GM21825 (cell line): ENCODE measurements around the gene KANTR.

ENCODE experiments used
- ATAC-seq: cut with Tn5 transposase; IDR thresholded peaks from one replicate; pipeline ENCODE4 v1.9.1; 2021; ENCODE audit warnings: mild to moderate bottlenecking, moderate library complexity; ENCODE audit not compliant: unreplicated experiment

The KANTR gene, protein sequence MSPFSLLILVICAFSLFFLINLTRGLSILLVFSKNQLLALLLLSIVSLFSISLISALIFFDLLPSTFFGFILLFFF

DNA sequence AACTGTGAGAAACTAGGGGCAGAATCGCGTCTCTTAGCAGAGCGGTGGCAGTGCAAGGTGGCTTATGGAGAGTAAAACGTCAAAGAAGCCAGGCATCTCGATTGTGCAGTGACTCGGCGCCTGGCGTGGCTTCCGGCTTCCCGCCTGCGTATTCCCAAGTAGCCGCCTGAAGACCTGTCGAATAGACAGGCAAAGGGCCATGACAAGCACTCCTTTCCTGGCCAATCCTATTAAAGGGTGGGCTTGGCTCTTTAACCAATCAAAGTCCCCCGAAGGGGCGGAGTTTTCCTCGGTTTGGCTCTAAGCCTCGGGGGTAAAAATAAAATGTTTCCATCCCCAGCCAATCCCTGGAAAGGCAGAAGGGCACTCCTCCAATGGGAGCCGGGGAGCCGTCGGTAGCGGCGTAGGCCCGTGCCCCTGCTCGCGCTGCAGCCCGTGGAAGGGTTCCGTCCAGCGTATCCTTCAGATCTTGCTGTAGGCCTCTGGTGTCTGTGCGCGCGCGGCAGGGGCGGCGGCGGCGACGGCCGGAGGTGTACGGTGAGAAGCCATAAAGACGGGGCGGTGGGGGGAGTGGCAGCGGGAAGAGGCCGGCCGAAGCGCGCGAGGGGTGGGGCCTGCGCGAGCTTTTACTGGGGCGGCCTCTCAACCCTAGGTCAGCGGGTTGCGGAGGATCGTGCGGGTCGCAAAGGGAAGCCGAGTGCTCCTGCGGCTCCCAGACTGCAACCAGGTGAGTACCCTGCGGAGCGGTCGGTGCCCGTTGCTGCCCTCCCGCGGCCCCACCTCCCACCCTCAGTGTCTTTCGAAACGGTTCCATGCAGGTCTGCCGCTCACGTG lies at the start of gene KANTR:
Gene KANTR, plus strand, starts transcription at position 395 of the 834 bp plus-strand sequence. CDS start 30,131 bp downstream, outside the sequence.
- ATAC-seq, result peak; percentile 80

DNA sequence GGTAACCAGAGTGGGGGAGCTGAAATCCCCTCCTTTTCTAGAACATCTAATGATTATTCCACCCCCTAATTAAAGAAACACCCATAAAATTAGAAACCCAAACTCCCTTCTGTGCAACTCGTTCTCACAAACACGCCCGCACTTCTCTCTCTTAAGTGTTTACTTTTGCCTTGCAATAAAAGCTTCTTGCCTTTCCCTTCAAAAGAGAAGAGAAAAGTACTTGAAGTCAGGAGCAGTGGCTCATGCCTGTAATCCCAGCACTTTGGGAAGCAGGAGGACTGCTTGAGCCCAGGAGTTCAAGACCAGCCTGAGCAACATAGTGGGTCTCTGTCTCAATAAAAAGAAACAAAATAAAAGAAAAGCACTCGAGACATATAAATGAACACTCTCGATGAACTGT lies 48.9 kb upstream of the KANTR start:
- no peak for ATAC-seq

DNA sequence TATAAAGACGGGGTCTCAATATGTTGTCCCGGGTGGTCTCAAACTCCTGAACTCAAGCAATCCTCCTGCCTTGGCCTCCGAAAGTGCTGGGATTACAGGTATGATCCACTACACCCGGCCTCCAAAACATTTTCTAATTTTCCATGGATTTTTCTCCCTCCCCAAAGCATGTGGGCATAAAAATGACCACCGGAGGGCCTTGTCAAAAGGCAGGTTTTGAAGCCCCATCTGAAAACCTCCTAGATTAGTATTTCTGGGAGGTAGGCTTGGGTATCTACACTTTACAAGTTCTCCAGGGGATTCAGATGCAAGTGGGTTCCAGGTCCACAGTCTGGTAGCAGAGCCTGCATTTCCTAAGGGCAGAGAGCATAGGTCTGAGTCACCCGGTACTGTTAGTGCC lies 46.7 kb upstream of the KANTR start:
- ATAC-seq, result no peak

DNA sequence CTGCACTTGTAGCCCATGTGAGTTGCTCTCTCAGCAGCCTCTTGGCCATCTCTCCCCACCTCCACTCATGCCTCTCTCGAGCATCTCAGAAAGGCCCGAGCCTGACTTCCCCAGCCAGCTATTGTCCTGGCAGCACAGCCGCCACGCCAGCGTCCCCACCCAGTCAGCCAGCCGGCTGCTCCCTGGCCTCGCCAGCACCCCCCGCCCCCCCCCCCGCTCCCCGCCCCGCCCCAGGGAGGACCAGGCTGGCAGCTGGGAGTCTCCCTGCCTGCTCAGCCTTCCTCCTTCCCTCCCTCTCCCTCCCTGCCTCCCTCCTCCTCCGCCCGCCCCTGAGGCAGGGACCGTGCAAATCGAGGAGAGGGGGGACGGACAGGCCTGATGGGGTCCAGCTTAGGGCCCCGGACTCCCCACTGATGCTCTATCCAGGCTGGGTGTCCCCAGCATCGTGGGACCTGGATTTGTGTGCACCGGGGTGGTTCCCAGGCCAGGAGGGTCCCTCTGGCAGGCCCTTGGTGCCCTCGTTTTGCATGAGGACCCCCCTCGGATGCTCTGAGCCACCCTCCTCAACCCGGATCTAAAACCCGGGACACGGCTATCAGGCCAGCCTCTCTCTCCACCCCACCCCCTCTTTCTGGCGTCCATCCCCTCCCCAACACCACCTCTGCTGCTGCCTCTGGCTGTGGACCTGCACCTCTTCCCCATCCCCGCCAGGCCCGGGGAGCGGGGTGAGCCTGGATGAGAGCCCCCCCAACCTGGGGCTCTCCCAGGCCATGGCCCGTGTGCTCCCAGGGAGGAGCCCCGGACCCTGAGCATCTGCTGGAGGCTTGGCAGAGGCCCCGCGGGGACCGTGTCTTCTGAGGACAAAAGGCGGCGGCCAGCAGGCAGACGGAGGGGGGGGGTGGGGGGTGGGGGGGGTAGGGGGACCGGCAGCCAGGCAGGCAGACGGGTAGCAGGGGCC lies 45.5 kb upstream of the KANTR start, which contains the start of gene GPR173:
Gene GPR173, plus strand, starts transcription at position 621 of the 958 bp plus-strand sequence. CDS start 27,833 bp downstream, outside the sequence.
- ATAC-seq, result no peak

DNA sequence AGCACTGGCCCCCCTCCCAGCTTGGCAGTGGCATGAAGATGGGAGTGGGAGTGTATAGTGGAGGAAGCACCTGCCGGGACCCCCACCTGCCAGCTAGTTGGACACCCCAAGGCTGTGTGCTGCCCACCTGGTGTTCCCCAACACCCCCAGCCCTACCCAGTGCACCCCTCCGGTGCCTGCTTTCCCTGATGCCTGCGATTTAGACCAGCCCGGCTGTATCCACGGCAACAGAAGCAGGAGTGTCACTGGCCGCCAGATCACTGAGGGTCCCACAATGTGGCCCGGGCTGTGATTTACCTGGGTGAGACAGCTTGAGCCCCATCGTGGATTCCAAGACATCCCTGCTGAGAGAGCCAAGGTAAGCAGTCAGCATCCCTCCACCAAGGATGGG lies 44.8 kb upstream of the KANTR start:
- ATAC-seq, result no peak

DNA sequence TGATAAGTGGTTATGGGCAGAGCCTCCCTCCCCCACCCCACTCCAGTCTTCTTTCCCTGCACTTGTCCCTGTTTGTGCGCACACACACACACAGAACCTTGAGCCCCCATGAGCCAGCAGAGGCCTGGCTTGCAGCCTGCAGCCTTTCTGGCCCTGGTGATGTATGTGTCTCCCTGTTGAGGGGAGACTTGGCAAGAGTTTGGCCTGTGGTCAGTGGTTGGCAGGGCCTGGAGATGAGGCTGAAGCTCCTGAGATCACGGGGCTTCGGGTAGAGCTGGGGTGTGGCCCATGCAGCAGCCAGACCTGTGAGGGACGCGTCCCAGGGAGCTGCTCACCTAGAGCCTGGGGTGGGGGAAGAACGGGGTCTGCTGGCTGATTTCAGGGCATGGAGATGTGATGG lies 43.1 kb upstream of the KANTR start:
- no peak for ATAC-seq

DNA sequence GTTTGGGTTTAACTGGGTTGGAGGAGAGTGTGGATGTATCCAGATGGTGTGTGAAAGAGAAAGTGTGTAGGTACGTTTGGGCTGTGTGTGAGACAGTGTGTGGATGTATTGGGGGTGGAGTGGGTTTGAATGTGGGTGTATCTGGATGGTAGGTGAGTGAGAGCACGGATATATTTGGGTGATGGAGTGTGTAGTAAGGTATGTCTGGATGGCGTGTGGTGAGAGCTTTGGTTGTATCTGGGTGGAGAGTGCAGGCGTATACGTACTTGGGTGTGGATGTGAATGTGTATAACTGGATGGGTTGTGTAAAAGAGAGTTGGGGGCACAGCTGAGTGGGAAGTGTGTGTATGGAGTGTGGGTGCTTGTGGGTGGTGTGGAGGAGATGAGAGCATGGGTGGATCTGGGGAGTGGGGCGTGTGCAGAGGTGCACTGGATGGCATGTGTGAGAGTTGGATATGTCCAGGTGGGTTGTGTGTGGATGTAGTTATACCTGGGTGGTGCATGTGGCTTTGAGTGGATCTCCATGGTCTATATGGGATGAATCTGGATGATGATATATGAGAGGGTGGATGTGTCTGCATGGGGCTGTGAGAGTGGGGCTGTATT lies 38.6 kb upstream of the KANTR start:
- ATAC-seq, result no peak

DNA sequence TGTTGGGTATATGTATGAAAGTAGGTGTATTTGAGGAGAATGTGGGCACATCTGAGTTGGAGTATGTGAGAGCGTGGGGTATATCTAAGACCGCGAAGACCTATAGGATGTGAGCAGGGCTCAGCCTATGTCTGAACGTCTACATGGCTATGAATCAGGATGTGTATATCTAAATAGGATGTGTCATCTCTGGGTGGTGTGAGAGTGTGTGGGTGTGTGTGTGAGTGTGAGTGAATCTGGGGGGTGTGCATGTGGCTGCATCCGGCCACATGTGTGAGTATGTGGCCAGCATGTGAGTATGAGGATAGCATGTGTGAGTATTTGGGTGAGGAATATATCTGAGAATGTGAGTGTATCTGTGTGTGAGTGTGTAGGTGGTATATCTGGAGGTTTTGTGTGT lies 37.6 kb upstream of the KANTR start:
- no peak for ATAC-seq

DNA sequence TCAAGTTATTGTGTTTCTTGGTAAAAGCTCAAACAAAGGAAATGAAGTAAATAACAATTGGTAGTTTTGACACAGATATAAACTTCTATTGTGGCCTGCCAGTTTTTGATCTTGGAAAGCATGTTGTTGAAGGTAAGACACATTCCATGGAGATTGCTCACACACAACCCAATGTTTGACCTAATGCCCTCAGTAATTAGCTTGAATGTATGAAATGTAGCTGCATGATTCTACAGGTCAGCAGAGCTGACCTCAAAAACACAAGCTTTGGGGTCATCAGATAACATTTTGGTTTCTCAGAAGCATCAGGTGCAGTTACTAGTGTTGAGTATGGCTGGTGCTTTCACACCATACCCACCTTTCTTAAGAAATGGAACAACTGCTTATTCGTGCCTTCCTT lies 28.8 kb upstream of the KANTR start:
- ATAC-seq, result no peak

DNA sequence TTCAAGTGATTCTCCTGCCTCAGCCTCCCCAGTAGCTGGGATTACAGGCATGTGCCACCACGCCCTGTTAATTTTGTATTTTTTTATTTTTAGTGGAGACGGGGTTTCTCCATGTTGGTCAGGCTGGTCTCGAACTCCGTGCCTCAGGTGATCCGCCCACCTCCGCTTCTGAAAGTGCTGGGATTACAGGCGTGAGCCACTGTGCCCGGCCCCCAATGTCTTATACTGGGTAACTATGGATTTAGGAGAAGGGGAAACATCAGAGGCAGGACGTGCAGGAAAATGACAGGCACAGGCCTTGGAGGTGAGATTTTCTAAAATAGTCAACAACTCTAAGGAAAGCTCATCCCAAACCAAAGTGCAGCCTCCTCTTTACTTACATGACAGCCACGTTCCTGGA lies 22.9 kb upstream of the KANTR start:
- no peak for ATAC-seq

DNA sequence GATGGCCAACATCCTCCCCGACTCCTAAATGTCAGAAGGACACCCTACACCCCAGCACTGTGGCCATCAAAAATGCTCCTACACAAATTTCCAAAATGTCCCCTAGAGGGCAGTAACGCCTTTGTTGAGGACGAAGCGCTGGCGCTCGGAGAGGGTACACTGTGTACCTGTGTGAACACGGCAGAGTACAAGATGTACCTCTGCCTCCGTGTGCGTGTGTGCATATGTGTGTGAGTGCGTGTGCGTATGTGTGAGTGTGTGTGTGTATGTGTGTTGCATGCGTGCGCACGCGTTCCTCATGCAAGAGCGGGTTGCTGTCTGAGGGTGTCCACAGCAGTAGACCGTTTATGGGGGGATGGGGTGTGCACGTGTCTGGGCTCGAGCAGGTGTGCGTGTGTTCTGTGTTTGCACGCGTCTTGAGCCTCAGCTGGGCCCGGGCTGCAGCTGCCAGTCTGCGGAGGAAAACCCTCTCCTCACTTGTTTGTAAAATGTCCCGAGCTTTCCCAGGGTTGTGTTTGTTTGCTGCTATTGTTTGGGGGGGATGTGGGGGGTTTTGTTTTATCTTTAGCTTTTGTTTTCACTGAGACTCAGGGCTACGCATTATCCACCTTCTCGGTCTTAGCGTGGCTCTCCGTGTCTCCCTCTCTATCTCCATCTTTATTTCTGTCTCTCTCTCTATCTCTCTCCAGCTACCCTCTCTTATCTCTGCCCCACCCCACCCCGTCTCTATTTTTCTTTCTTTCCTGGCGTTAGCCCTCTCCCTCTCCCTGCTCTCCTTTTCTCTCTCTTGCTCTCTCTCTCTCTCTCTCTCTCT lies 22.1 kb upstream of the KANTR start:
- ATAC-seq, result peak; percentile 81

DNA sequence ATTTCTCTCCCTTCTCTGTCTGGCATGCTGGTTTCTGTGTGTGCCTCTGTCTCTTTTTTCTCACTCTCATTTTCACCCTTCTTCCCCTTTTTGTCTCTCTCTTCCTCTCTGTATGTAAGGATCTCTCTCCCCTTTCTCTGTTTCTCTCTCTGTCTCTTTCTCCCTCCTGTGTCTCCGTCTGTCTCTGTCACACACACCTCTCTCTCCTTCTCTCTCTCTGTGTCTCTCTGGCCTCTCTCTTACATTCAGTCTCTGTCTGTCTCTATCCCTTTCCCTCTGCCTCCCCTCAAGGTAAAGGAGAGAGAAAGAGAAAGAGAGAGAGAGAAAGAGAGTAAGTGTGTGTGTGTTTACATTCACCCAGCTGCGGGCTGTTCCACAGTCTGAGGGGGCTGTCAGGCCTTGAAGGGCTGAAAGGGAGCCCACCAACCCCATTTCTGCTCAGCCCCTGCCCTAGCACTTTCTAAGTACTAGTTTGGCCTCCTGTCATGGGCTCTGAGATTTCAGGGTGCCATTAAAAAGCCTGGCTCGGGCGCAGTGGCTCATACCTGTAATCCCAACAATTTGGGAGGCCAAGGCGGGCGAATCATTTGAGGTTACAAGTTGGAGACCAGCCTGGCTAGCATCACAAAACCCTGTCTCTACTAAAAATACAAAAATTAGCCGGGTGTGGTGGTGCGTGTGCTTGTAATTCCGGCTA lies 21.4 kb upstream of the KANTR start:
- ATAC-seq, result no peak

DNA sequence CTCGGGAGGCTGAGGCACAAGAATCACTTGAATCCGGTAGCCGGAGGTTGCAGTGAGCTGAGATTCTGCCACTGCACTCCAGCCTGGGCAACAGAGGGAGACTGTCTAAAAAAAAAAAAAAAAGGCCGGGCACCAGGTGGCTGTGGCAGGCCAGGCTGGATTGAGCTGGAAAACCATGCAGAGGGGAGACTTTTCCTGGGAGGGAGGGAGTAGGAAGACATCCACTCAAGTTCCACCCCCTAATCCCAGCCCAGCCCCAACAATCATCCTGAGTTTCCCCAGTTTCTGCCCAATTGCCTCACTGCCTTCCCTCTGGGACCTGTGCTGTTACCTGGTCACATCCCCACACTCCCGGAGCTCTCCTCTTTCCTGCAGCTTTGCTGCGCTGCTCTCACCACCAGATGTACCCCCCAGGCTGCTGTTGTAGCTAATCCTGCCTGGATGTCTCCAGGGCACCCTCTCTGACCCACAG lies 20.8 kb upstream of the KANTR start:
- no peak for ATAC-seq

DNA sequence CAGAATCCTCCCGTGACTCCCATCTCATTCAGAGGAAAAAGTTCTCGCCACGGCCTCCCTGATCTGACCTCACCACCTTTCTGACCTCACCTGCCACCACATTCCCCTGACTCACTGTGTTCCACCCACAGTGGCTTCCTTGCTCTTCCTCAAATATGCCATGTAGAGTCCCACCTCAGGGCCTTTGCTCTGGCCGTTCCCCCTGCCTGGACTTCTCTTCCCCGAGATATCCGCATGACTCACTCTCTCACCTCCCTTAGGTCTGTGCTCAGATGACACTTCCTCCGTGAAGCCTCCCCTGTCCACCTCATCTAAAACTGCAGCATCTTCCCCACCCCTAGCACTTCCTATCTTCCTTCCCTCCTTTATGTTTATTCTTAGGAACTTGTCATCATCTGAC lies 18.9 kb upstream of the KANTR start:
- no peak for ATAC-seq

DNA sequence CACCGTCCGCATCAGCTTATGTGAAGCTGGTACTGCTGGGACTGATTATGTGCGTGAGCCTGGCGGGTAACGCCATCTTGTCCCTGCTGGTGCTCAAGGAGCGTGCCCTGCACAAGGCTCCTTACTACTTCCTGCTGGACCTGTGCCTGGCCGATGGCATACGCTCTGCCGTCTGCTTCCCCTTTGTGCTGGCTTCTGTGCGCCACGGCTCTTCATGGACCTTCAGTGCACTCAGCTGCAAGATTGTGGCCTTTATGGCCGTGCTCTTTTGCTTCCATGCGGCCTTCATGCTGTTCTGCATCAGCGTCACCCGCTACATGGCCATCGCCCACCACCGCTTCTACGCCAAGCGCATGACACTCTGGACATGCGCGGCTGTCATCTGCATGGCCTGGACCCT lies 17.3 kb upstream of the KANTR start:
- no peak for ATAC-seq

DNA sequence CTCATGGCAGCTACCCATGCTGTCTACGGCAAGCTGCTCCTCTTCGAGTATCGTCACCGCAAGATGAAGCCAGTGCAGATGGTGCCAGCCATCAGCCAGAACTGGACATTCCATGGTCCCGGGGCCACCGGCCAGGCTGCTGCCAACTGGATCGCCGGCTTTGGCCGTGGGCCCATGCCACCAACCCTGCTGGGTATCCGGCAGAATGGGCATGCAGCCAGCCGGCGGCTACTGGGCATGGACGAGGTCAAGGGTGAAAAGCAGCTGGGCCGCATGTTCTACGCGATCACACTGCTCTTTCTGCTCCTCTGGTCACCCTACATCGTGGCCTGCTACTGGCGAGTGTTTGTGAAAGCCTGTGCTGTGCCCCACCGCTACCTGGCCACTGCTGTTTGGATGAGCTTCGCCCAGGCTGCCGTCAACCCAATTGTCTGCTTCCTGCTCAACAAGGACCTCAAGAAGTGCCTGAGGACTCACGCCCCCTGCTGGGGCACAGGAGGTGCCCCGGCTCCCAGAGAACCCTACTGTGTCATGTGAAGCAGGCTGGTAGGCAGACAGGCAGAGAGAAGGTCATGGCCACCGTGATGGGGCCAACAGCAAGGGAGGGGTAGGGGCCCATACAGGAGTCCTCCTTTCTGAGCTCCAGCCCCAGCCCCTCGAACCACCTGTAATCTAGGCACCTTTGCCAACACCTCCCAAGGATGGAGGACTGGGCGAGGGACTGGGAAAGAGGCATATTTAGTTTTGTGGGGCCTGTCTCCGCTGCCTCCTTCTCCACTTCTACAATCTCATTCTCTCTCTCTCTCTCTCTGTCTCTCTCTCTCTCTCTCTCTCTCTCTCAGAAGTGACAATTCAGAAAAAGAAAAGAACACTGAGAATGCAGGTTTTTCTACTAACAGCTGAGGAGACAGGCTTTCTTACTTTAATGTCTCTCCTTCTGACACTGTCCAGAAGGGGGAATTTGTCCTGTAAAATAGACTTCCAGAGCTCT lies 16.4 kb upstream of the KANTR start:
- ATAC-seq, result no peak

DNA sequence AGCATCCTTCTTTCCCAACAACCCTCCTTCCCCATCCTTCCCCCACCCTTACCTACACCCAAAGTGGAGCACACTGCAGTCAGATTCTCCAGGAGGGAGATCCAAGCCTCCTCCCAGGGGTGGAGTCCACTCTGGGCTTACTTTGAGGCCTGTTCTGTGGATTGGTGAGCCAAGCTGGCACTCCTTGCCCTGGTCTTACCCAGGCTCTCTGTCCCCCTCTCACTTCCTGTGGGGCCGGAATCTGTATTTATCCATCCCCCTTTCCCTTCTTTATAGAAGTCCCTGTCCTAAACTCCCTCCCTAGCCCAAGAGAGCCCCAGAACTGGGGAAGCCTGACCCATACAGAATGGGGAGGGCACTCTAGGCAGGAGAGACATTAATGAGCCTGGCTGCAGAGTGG lies 15.0 kb upstream of the KANTR start:
- no peak for ATAC-seq
